Measurements from ENCODE around the gene PDXK.
"Not testable (repeated sequence)": the region's sequence is repeated elsewhere in the genome, so short reads cannot be mapped to it uniquely, and the experiment has no call there.

Gene PDXK

DNA sequence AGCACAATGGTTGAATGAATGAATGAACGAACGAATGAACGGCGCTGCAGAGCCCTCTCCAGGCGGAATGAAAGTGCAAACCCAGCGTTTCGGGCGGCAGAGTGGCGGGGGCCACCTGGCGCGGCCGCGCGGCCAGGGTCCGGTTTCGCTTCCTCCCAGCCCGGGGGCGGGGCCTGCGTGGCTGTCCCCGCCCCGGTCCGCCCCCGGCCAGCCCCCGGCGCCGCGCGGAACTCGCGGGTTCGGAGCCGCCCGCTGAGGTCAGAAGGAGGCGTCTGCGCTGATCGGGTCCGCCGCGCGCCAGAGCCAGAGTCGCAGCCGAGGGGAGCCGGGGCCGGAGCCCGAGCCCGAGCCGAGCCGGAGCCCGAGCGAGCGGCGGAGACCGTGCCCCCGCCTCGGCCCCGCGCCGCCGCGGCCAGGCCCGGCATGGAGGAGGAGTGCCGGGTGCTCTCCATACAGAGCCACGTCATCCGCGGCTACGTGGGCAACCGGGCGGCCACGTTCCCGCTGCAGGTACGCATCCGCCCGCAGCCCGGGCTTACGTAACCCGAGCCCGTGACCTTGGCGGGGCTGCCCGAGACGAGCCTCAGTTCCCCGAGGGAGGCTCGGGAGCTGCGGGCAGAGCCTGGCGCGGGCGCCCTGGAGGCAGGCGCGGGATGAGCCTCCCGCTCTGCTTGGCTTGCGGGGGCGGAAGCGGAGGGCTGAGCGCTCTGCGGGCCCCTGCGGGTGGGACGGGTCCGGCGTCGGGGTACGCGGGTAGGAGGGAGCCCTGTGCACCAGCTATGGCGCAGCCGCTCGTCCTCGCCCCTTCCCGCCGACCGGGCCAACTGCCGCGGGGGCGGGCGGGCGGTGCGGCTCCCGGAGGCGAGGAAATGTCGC, at the start of gene PDXK:
Gene PDXK, plus strand, starts transcription at position 258 of the 876 bp plus-strand sequence. Its CDS starts 166 bp downstream, at position 424.
- peak; percentile 83 for DNase-seq

DNA sequence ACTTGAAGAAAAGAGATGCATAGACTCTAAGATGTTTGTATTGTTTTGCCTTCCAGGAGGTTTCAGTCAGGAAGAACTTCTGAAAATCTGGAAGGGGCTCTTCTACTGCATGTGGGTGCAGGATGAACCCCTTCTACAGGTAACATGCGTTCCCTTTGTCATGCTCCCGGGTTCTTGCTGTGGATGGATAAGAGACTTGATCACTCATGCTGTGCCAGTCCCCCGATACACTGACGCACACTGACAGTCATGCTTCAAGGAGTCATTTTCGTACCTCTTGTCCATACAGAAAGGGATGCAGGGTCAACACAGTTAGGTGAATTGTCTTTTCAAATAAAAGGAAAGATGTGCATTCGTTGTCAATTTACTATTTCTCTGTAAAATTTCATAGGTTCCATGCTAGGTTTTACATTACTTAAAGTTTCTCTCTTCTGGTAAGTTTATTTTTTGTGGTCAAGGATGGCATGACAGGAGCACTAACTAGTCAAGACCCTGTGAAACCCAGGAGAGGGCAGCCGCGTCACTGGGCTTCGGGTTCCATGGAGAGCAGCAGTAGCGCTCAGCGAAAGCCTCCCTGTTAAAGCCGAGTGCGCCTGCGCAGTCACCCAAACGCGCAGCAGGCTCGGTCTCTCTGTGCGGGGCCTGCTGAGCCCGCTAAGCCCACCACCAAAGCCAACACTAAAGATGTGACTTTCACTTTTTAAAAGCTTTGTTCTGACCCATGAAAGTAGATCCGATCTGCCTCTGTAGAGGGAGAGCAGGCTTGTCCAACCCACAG, 48.9 kb upstream of the PDXK start:
- no peak for DNase-seq

DNA sequence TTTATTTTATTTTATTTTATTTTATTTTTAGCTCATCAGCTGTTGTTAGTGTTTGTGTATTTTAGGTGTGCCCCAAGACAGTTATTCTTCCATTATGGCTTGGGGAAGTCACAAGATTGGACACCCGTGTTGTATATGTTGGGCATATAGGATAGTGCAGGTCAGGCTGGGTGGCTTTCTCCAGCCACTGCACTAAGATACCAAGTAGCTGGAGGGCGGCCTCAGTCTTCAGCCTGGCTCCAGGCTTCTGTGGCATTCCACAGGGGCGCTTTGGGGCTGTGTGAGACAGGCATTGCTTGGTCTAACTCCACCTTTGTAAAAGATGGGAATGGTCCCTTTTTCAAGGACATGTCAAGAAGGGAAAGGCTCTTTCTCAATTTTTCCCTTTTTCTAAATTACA, 43.1 kb upstream of the PDXK start:
- no peak for DNase-seq

DNA sequence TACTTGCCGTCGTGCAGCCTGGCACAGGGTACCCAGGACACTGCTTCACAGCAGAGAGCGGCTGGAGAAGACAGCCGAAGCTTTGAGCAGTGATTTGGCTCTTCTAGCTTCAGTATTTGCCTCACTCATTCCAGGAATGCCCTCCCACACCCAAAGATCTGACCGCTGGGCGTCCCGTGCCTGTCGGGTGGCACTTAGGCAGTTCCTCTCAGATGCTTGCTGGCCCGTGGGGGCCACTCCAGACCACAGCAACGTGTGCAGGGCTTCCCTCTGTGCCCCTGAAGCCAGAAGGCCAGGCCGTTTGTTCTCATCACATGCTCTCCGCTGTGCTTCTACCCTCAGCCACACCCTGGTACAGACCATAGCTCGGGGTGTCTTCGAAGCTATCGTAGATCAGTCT, 42.5 kb upstream of the PDXK start:
- DNase-seq: no peak

DNA sequence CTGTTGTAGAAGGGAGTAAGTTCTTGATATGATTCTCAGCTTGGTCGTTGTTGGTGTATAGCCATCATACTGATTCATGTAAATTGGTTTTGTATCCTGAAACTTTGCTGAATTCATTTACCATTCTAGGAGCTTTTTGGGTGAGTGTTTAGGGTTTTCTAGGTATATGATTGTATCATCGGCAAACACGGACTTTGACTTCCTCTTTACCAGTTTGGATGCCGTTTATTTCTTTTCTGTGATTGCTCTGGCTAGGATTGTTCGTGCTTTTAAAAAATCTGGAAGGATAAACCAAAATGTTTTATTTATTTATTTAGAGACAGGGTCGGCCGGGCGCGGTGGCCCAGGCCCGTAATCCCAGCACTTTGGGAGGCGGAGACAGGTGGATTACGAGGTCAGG, 39.0 kb upstream of the PDXK start:
- no peak for DNase-seq

DNA sequence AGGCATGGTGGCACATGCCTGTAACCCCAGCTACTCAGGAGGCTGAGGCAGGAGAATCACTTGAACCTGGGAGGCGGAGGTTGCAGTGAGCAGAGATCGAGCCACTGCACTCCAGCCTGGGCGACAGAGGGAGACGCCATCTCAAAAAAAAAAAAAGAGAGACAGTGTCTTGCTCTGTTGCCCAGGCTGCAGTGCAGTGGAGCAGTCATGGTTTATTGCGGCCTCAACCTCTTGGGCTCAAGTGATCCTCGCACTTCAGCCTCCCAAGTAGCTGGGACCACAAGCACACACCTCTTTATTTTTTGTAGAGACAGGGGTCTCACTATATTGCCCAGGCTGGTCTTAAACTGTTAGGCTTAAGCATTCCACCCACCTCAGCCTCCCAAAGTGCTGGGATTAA, 38.5 kb upstream of the PDXK start:
- not testable (repeated sequence) for DNase-seq

DNA sequence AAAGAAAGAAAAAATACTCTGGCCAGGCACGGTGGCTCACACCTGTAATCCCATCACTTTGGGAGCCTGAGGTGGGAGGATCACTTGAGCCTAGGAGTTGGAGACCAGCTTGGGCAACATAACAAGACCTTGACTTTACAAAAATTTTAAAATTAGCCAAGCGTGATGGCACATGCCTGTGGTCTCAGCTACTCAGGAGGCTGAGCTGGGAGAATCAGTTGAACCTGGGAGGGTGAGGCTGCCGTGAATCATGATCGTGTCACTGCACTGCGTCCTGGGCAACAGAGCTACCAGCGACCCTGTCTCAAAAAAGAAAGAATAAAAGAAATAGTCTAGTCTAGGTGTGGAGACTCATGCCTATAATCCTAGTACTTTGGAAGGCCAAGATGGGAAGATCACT, 37.3 kb upstream of the PDXK start:
- DNase-seq: no peak

DNA sequence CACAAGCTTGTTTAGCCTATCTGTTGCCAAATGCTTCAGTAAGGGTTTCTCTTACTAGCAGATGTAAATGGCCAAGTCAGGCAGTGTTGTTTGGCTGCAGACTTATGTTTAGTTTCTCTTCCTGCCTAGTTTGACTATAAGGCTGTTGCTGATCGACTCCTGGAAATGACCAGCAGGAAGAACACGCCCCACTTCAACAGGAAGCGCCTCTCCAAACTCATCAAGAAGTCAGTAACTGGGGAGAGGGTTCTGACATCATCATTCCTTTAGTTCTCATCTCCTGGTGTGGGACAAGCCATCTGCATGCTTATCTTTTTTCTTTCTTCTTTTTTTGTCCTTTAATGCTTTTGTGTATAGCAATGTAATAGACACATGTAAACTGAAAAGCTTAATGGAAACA, 34.5 kb upstream of the PDXK start:
- DNase-seq: no peak

DNA sequence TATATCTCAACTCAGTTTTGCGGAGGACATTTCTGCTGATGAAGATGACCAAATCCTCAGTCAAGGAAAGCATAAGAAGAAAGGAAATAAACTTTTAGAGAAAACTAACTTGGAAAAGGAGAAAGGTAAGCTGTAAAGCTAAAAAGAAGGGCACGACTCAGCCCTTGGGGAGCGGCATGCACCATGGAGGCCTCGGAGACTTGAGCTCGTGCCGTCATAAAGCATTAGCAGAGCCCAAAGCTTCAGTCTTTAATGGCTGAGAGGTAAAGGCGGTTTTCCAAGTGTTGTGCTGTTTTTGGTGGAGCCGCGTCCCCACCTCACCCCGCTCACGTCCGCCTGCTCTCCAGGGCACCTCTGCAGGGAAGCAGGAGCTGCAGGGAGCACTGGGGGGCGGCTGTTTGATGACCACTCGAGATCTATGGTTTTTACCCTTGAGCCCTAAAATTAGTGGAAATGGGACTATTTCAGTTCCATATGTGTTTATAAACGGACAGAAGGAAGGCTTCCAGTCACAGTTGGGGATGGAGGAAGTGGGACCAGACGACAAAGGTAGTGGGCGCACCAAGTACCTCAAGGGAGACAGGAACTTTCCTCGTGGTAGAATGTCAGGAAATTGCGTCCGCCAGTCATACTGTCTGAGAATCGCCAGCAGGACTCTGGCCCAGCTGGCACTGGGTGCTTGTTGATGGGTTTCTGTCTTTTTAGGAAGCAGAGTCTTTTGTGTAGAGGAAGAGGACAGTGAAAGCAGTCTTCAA, 31.9 kb upstream of the PDXK start:
- DNase-seq: no peak

DNA sequence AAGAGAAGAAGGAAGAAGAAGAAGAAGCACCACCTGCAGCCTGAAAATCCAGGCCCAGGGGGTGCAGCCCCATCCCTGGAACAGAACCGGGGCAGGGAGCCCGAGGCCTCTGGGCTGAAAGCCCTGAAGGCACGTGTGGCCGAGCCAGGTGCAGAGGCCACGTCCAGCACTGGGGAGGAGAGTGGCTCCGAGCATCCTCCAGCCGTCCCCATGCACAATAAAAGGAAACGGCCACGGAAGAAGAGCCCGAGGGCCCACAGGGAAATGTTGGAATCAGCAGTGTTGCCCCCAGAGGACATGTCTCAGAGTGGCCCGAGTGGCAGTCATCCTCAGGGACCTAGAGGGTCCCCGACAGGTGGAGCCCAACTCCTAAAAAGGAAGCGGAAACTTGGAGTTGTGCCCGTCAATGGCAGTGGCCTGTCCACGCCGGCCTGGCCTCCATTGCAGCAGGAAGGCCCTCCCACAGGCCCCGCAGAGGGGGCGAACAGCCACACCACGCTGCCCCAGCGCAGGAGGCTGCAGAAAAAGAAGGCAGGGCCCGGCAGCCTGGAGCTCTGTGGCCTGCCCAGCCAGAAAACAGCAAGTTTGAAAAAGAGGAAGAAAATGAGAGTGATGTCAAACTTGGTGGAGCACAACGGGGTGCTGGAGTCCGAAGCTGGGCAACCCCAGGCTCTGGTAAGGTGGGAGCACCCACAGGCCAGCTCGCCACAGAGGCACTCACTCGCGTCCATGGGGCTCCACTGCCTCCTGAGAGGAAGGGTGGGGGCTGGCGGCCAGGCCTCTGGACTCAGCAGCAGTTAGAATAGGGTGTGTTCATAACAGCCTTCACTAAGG, 31.1 kb upstream of the PDXK start:
- no peak for DNase-seq

DNA sequence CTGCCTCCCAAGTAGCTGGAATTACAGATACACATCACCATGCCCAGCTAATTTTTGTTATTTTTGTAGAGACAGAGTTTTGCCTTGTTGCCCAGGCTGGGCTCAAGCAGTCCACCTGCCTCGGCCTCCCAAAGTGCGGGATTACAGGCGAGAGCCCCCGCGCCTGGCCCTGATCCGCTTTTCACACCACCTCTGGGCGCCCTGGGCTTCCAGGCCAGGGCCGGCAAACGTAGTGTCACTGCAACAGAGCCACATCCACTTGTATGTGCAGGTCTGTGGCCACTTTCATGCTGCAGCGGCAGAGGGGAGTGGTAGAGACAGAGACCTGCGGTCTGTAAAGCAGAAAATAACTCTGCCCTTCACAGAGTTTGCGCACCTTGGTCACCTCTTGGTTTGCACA, 30.0 kb upstream of the PDXK start:
- no peak for DNase-seq

DNA sequence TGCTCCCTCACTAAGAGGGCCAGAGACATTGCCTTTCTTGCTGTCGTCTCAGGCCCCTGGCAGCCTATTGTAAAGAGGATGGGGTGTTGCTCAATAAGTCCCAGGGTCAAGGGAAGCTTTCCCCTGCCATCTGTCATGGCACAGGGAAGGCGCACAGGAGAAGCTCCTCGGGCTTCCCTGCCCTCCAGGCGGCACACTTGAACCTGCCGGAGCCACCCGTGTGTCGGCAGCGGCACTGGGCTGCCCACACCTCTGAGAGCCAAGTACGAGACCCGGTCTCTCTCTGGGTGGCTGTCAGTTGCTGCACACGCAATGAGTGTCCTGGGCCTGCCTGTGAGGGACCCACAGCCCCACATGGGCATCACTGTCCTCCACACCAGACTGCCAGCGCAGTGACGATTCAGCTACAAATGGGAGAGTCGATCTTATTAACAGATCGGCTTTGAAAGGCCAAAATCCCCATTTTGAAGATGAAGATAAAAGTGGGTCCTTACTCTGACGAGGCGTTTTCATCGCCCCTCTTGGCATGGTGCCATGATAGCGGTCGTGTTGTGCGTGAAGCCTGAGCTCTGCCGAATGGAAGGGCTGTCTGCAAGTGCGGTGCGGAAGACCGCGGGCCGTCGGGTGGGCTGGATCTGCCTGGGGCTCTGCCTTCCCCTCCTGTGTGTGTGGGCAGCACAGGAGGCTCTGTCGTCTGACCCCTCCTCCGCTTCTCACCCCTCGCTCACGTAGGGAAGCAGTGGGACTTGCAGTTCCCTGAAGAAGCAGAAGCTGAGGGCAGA, 29.2 kb upstream of the PDXK start:
- DNase-seq: no peak

DNA sequence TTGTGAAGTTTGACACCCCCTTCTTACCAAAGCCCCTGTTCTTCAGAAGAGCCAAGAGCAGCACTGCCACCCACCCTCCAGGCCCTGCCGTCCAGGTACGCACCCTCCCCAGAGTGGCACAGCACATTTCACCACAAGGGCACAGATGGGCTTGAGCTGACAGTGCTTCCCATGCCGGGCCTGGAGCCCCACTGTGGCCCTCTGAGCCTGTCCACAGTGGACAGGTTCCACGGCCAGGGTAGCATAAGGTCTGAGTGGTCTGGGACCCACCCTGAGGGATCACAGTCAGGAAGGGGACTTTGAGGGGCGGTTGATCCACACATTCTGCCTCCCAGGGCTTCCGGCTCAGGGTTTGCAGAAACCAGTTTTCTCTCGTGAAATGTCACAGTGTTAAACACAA, 28.6 kb upstream of the PDXK start:
- no peak for DNase-seq

DNA sequence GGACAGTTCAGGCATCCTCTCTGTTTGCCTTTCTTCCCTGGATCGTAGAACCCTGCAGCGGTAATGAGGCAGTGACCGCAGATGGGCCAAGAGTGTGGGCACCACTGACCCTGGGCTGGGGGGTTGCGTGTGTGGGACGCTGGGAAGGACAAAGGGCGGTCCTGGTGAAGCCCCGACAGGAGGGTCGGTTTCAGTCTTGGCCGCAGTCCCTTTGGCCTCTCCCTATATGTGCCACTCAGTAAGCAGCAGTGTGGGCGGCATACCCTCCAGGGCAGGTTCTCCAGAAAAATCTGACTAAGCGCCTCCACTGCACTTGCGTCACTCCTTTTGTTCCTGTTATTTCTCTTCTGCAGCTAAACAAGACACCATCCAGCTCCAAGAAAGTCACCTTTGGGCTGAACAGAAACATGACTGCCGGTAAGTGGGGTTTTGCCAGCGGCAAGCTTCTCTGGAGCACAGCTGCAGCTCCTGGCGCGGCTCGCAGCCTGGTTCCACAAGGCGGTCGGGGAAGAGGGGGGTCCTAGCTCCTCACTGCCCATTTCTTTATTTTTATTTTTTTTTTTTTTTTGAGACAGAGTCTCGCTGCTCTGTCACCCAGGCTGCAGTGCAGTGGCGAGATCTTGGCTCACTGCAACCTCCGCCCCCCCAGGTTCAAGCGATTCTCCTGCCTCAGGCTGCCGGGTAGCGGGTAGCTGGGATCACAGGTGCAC, 27.7 kb upstream of the PDXK start:
- no peak for DNase-seq

DNA sequence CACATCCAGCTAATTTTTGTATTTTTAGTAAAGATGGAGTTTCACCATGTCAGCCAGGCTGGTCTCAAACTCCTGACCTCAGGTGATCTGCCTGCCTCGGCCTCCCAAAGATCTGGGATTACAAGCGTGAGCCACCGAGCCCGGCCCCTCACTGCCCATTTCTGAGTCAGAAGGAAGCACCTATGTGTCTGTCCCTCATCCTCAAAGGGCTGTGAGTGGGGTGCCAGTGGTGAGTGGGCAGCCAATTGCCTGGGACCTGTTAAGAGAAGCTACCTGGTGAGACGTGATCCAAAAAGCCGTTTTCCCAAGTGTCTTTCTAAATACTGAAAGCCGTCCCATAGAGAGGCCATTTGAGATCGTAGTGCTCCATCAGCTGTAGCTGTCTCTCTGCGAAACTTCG, 27.1 kb upstream of the PDXK start:
- DNase-seq: no peak

DNA sequence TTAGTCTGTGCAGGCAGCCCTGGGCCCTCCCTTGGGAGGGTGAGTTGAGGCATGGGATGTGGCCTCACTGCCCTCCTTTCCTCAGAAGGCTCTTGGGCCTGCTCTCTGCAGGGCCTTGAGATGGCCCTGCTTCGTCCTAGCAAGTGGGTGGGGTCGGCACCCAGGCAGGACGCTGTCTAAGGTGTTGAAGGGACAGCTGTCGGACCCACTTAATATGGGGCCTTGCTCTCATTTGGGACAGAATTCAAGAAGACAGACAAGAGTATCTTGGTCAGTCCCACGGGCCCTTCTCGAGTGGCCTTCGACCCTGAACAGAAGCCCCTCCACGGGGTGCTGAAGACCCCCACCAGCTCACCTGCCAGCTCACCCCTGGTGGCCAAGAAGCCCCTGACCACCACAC, 26.0 kb upstream of the PDXK start:
- no peak for DNase-seq

DNA sequence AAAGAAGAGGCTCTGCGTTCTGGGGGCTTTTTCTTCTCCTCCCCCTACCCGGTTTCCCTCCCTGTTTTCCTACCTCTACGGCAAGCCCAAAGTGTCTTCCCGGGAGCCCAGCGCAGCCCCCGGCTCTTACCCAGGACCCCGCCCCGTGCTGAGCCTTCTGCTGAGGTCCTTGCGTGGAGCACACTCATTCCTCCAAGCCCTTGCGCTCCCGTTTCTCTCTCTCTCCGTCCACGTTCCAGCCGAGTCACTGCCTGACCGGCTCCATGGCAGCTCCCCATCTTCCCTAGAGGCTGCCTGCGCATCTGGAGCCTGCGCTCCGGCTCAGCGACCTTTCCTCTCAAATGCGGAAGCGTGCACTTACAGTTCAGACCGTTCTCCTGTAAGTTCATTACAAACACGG, 24.9 kb upstream of the PDXK start:
- DNase-seq: no peak

DNA sequence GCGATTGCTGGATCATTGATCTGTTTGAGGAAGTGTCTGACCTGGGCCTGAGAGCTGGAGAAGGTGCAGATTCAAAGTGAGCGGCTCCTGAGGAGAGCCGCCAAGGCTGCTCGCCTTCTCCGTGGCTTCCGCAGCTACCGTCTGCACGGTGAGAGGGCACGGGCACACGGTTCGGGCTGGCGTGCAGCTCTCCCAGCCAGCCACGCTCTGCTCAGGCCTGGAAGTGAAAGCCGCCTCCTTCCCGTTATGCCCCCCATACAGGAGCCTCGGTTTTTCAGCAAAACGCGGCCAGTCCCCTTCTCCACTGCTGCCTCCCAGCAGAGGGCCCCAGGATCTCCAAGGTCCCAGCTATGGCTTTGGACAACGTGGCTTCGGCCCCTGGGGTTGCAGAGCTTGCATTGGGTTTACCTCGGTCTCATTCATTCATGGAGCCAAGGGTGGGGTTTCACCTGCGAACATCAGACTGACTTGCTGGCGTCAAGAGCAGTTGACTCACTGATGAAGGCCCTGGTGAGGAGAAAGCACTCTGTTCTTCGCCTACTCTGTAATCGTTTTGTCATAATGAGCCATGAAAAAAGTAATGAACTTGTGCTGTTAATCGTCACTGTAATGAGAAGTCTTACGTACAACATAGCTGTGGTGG, 24.4 kb upstream of the PDXK start:
- no peak for DNase-seq

DNA sequence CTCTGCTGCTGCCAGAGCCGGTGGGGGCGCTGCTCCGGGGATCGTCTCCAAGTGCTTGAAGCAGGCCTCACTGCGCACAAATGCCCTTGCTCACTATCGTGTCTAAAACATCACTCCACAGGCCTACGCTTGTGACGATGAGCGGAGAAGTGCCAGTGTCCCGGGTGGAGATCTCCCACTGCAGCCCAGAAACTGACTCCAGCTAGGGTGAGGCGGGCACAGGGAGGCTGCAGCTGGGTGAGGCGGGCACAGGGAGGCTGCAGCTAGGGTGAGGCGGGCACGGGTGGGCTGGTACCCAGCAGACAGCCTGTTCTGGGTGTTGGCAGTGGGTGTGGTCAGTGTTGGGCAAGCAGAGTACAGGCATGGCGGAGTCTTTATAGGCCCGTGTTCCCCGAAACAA, 22.7 kb upstream of the PDXK start:
- DNase-seq: no peak

Measured in activated CD4-positive, CD25-positive, alpha-beta regulatory T cell treated with anti-CD3 and anti-CD28 coated beads, Interleukin-2, amount 50 U/mL, for 72 hours (primary cell).